NCI-H2107 (cell line): ENCODE results near the gene GIMAP8.
"Not testable (repeated sequence)": the region's sequence is repeated elsewhere in the genome, so short reads cannot be mapped to it uniquely, and the experiment has no call there.

Experiments used
- DNase-seq: peaks from one replicate; lab custom pipeline; 2025; lab: John Stamatoyannopoulos, UW

GIMAP8 gene

GRCh38 chr7:150514748-150515222, 64.4 kb downstream of the GIMAP8 start, which contains the start of gene GIMAP7:
GIMAP7 (plus strand) TSS chr7:150514872; CDS start chr7:150519975, 5,103 bp downstream.
- DNase-seq, result no peak

GRCh38 chr7:150515248-150516147, 65.1 kb downstream of the GIMAP8 start:
- DNase-seq, result no peak

GRCh38 chr7:150516956-150517745, 66.7 kb downstream of the GIMAP8 start:
- no peak for DNase-seq

GRCh38 chr7:150519310-150519709, 68.9 kb downstream of the GIMAP8 start:
- DNase-seq, result no peak

GRCh38 chr7:150520145-150520544, 69.7 kb downstream of the GIMAP8 start:
- no peak for DNase-seq

GRCh38 chr7:150522931-150523330, 72.5 kb downstream of the GIMAP8 start:
- not testable (repeated sequence) for DNase-seq

GRCh38 chr7:150524018-150524417, 73.6 kb downstream of the GIMAP8 start:
- no peak for DNase-seq
